HL-60 (cell line): Measurements from ENCODE around the gene ZC3H10.

ENCODE experiments used
- DNase-seq, 2 experiments: peaks; one replicate each; pipeline ENCODE4 v3.0.0-alpha.2; 2010 to 2020; ENCODE audit warnings: low read depth in 1 of 2, low spot score in 1 of 2
- H3K27ac ChIP-seq: fragments of 250-450 bp; sonication (Bioruptor Pico); replicated peaks from 2 replicates; pipeline ENCODE4 v1.5.1; 2020; ENCODE audit warnings: mild to moderate bottlenecking, moderate library complexity
- H3K27me3 ChIP-seq: fragments of 250-450 bp; sonication (Bioruptor Pico); 2 replicates; pipeline ENCODE4 v1.5.1; 2021; ENCODE audit warnings: mild to moderate bottlenecking, moderate library complexity; ENCODE audit not compliant: insufficient read depth, poor library complexity, severe bottlenecking
- H3K4me3 ChIP-seq: replicated peaks from 2 replicates; pipeline ENCODE4 v1.5.1; 2011; ENCODE audit warnings: mild to moderate bottlenecking, control low read depth, low read length; ENCODE audit not compliant: insufficient read depth
- GABPA ChIP-seq: IDR thresholded peaks from 2 replicates; pipeline ENCODE4 v1.6.1; 2012; ENCODE audit warnings: low read depth
- POLR2AphosphoS5 ChIP-seq: IDR thresholded peaks from 2 replicates; pipeline ENCODE4 v1.6.1; 2012; ENCODE audit warnings: low read depth
- SPI1 ChIP-seq: IDR thresholded peaks from 2 replicates; pipeline ENCODE4 v1.6.1; 2012; ENCODE audit warnings: low read depth, mild to moderate bottlenecking, borderline replicate concordance
- TF ChIP-seq, protein P1 (sequence below): IDR thresholded peaks from one replicate; pipeline ENCODE4 v1.5.1; 2011; ENCODE audit warnings: low read length, control low read depth, inconsistent platforms; ENCODE audit not compliant: insufficient read depth
- TF ChIP-seq, protein P2 (sequence below): IDR thresholded peaks from 2 replicates; pipeline ENCODE4 v1.6.1; 2012; ENCODE audit warnings: low read depth; ENCODE audit not compliant: insufficient replicate concordance

Gene ZC3H10

DNA sequence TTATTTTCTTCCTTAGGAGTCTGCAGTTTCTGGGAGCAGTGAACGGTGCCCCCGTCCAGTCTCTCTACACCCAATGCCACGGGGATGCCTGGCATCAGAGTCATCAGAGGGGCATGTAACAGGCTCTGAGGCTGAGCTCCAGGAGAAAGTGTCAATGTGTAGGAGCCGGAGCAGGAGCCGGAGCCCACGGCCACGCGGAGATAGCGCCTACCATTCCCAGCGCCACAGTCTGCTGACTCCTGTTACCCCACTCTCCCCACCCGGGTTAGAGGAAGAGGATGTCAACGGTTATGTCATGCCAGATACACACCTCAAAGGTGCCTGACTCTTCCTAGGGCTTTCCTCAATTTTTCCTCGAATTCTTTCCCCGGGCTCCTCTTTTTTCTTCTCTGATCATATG lies 17.0 kb upstream of the ZC3H10 start:
- Histone ChIP-seq H3K4me3 (no peak overlapping the region), H3K27ac (no peak overlapping the region), H3K27me3 (peaks cover 6% of the 10 kb centered on the region)
- TF ChIP-seq, protein P1, sequence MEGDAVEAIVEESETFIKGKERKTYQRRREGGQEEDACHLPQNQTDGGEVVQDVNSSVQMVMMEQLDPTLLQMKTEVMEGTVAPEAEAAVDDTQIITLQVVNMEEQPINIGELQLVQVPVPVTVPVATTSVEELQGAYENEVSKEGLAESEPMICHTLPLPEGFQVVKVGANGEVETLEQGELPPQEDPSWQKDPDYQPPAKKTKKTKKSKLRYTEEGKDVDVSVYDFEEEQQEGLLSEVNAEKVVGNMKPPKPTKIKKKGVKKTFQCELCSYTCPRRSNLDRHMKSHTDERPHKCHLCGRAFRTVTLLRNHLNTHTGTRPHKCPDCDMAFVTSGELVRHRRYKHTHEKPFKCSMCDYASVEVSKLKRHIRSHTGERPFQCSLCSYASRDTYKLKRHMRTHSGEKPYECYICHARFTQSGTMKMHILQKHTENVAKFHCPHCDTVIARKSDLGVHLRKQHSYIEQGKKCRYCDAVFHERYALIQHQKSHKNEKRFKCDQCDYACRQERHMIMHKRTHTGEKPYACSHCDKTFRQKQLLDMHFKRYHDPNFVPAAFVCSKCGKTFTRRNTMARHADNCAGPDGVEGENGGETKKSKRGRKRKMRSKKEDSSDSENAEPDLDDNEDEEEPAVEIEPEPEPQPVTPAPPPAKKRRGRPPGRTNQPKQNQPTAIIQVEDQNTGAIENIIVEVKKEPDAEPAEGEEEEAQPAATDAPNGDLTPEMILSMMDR, result no peak
- TF ChIP-seq GABPA (no peak), POLR2AphosphoS5 (no peak), SPI1 (no peak)
- TF ChIP-seq, protein P2, sequence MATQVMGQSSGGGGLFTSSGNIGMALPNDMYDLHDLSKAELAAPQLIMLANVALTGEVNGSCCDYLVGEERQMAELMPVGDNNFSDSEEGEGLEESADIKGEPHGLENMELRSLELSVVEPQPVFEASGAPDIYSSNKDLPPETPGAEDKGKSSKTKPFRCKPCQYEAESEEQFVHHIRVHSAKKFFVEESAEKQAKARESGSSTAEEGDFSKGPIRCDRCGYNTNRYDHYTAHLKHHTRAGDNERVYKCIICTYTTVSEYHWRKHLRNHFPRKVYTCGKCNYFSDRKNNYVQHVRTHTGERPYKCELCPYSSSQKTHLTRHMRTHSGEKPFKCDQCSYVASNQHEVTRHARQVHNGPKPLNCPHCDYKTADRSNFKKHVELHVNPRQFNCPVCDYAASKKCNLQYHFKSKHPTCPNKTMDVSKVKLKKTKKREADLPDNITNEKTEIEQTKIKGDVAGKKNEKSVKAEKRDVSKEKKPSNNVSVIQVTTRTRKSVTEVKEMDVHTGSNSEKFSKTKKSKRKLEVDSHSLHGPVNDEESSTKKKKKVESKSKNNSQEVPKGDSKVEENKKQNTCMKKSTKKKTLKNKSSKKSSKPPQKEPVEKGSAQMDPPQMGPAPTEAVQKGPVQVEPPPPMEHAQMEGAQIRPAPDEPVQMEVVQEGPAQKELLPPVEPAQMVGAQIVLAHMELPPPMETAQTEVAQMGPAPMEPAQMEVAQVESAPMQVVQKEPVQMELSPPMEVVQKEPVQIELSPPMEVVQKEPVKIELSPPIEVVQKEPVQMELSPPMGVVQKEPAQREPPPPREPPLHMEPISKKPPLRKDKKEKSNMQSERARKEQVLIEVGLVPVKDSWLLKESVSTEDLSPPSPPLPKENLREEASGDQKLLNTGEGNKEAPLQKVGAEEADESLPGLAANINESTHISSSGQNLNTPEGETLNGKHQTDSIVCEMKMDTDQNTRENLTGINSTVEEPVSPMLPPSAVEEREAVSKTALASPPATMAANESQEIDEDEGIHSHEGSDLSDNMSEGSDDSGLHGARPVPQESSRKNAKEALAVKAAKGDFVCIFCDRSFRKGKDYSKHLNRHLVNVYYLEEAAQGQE, result no peak
- no peak for DNase-seq

DNA sequence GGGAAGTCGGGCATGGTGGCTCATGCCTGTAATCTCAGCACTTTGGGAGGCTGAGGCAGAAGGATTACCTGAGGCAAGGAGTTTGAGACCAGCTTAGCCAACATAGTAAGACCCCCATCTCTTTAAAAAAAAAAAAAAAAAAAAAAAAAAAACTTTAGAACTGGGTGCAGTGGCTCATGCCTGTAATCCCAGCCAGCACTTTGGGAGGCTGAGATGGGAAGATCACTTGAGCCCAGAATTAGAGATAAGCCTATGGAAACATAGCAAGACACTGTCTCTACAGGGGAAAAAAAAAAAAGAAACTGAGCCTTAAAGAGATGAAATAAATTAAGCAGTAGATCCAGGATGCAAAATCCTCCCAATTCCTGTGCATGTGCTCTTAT lies 15.4 kb upstream of the ZC3H10 start:
- no peak for DNase-seq
- TF ChIP-seq, protein P2, result no peak
- TF ChIP-seq, protein P1, result no peak
- no peak for TF ChIP-seq POLR2AphosphoS5
- TF ChIP-seq SPI1, result no peak
- TF ChIP-seq GABPA, result no peak
- H3K27me3 ChIP-seq, result no peaks in the 10 kb centered on the region
- no peak overlapping the region for H3K4me3 ChIP-seq
- H3K27ac ChIP-seq, result no peak overlapping the region

DNA sequence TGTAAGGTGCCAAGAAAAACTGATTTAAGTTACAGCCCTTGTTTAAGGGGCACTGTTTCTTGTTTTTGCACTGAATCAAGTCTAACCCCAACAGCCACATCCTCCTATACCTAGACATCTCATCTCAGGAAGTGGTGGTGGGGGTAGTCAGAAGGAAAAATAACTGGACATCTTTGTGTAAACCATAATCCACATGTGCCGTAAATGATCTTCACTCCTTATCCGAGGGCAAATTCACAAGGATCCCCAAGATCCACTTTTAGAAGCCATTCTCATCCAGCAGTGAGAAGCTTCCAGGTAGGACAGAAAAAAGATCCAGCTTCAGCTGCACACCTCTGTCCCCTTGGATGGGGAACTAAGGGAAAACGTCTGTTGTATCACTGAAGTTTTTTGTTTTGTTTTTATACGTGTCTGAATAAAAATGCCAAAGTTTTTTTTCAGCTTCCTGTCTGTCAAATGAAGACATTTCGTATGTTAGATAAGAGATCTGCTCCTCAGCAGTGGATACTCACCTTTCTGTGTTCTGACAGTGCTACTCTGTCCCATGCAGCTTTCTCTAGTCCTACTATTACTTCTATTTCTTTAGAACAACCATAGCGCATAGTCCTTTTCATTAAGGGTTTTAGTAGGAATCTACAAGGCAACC lies 14.9 kb upstream of the ZC3H10 start:
- Histone ChIP-seq H3K27me3 (no peaks in the 10 kb centered on the region), H3K27ac (peak overlapping the region; percentile 97), H3K4me3 (peak overlapping the region; percentile 90)
- TF ChIP-seq GABPA (no peak), SPI1 (no peak), POLR2AphosphoS5 (no peak)
- TF ChIP-seq, protein P1, result no peak
- TF ChIP-seq, protein P2, result no peak
- no peak for DNase-seq
